ENCODE measurements around the gene OR51G2.

OR51G2 gene

DNA sequence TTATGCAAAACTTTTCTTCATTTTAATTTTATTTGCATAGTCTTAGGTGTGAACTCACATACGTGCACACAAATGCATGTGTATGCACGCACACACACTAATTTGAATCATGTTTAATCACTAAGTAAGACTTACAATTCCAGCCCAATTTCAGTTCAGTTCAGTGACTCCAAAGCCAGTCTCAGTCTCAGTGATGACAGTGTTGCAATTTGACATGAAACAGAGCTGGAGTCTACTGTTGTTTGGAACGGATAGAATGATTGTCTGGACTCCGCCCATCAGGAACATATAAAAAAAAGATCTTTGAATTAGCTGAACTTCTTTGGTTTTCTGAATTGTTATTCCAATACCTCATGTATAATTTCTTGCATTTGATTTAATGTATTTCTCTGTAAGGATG is 55.3 kb downstream of the OR51G2 start:
- DNase-seq = no peak

Measured in inflammatory macrophage (primary cell).